Embryonic facial prominence (tissue), 1 donor: Measurements from ENCODE around the gene NKD2.
"Not testable (repeated sequence)": the region's sequence is repeated elsewhere in the genome, so short reads cannot be mapped to it uniquely, and the experiment has no call there.

Experiments
- DNase-seq: peaks from one replicate; pipeline ENCODE4 v3.0.0-alpha.2; 2016; ENCODE audit errors: extremely low spot score

The NKD2 gene

DNA sequence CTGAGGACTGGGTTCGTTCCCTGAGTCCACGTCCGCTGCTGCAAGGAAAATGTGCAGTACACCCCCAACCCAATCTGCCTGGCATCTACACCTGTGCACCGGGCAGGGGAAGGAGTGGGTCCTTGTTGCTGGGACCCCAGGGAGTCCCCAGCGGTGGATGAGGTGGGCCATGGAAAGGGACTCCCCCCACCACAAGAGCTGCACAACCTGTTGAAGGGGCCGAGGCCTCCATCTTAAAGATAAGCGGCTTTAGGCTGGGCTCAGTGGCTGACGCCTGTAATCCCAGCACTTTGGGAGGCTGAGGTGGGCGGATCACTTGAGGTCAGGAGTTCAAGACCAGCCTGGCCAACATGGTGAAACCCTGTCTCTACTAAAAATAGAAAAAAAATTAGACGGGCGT lies 7.8 kb upstream of the NKD2 start:
- DNase-seq = not testable (repeated sequence)

DNA sequence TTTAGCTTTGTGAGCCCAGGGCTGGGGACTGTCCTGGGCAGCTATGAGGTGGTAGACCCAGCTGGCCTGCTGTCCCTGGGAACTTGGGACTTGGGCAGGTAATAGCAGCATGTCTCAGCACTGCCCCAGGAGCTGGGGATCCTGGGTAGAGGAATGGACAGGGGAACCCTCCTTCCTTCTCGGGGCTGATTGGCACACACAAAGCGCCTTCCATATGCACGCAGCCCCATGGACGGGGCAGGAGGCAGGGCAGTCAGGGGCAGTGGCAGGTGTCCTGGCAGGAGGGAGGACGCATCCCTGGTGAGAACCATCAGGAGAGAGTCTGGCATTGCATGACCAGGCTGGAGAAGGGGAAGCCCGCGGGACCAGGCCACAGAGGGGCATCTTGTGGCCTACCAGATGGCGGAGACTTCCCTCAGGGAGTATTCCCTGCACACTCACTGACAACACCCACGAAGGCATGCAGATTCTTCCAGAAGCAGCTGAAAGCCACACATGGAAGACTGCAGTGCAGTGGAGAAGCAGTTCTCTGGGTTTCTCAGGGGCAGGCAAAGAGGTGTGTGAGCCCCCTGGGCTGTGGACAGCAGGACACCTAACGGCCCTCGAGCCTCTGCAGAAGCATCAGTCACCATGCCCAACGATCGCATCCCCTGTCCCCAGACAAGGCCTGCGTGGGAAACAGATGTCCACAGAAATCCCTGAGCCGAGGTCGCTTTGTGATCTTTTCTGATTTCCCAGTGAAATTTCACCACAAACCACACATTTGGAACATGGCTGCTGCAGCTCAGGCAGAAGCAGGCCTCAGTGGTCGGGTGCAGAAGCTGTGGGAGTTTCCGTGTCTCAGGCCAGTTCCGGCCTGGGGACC lies 7.0 kb upstream of the NKD2 start:
- DNase-seq = no peak

DNA sequence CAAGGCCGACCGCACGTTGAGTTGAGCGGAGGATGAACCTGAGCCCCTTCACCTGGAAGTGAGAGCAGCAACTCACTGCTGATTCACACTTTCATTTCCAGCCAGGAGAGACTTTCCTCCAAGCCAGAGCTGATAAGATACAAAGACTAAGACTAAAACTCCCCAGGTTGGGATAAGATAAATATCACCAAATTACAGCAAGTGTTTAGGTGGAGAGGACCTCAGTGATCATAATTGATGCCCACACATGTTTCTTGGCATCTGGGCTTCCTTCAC lies 6.4 kb upstream of the NKD2 start:
- no peak for DNase-seq

DNA sequence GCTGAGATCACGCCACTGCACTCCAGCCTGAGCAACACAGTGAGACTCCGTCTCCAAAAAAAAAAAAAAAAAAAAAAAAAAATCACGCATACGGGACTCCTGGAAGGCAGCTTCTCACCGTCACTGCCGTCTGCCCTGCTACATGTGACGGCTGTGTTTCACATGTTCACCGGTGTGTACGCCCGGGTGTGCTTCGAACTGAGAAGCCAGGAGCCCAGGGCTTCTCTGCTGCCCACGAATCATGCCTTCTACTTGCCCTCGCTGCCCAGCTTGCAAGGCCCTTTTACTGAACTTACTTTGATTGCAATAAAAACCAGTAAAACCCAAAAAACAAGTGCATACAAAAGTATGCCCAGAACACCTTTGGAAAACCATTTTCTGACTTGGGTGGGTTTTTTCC lies 5.8 kb upstream of the NKD2 start:
- DNase-seq = no peak

DNA sequence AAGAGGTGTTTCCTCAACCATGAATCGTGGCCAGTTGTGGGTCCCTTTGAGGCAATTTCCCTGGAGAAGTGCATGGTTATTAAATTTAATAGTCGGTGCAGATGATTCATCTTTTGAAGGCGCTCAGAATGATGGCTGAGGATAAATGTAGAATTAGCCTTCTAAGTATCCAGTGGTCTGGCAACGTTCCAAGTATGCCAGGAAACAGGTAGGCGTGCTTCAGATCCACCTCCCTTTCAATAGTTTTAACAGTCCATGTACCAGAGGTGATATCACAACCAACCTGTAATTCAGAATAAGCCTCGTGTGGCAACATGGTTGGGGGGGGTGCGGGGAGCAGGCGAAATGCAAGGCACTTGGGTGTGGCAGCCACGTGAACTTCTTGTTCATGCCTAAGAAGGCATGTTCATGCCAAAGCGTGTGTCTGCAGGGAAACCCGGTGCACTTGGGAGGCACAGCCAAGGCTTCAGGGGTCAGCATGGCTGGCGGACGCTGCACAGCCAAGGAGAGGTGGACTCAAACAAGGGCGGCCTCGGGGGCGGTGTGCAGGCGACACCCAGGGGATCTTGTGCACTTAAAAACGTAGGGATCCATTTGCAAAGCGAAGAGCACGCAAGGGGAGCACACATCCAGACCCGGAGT lies 5.2 kb upstream of the NKD2 start:
- DNase-seq = no peak

DNA sequence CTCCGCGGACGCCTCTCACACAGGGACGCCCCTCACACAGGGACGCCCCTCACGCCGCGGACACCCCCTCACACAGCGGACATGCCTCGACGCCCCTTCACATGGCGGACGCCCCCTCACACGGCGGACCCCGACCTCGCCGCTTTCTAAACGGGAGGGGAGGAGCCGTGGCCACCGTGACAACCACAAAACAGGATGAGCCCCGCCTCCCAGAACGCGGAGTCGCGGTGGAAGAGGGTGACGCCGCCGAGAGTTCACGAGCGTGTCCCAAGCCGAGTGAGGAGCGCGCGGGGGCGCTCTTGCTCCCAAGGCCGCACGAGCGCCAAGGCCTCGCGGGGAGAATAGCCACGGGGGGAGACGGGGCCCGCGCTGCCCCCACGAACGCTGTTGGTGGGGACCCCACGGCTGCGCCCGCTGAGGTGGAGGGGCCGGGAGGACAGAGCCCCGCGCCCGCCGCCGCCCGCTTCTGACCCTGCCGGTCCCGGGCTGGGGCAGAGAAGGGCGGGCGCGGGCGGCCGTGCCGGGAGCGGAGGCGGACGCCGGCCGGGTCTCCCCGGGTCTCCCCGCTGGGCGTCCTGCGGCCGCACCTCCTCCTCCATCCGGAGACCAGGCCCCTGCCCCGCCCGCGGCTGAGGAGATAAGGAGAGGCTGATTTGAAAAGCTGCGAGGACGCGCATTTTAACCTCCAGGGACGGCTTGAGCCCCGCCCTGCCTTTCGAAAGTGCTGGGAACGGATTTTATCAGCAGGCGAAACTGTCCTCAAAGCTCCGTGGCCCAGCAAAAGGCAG lies 3.9 kb upstream of the NKD2 start:
- no peak for DNase-seq

DNA sequence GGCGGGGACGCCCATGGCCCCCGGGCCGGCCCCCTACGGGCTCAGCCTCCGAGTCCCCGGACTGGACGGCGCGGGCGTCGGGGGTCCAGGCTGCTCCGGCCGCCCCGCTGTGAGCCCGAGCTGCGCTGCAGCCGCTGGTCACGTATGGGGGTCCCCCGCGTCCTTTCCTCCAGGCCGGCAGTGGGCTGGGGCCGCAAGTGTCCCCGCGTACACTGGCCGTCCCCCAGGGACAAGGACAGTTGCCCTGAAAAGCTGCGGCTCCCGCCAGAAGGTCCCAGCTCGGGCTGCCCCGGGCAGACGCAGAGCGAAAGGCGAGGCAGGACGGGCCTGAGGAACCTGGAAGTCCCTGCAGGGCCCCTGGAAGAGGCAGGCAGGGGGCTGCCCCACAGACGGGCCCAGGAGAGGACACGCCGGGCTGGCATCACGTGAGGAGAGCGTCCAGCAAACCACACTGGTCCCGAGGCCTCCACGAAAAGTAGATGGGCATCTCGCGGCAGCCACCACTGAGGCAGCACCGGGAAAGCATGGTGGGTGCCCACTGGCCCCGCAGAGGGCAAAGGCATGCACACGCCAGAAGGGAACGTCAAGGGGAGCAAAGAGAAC lies 3.3 kb upstream of the NKD2 start:
- DNase-seq = no peak

DNA sequence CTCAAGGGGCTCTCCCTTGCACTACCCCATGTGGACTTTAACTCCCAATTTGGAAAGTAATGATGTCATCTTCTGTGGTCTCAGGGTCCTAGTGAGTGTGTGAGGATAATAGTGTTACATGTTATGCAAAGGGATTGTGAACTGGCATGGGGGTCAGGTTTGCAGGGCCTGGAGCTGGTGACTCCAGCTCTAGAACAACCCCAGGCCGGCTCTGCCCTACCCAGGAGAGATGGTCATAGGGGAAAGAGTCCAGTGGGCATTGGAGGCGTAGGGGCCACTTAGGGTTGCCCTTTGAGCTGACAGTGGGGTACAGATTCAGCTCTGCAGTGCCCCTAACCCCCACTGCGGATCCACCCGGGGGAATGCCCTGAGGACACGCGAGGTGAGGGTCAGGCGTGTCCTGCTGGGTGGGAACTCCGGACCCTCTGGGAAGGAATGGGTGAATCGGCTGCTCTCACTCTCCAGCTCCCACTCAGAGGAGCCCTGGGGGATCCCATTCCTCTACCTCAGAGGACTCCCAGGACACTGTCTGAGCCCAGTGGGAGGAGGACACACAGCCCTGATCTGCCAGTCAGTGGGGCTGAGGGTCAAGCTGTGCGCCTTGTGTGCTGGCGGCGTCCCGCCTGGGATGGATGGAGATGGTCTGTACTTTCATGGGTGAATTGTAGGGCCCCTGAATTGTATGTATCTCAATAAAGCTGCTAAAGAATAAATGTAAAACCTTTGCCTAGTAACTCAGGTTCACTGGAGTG lies 2.5 kb upstream of the NKD2 start:
- no peak for DNase-seq

DNA sequence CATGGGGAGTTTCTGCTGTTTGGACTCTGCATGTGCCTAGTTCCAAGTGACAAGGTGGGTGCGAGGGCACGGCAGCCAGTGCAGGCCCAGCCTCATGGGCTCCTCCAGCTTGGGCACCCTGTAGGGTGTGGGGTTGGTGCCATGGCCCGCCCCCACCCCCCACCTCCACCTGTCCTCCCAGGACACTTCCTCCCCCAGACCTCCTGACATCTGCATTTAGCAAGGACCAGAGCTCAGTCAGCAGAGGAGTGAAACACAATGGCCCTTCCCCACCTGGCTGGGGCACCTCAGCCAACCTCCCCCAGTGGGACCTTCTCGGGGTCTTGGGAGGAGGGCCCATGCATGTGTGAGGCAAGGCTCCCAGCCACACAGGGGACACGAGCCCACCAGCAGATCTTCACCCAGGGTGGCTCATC lies 1.9 kb upstream of the NKD2 start:
- no peak for DNase-seq

DNA sequence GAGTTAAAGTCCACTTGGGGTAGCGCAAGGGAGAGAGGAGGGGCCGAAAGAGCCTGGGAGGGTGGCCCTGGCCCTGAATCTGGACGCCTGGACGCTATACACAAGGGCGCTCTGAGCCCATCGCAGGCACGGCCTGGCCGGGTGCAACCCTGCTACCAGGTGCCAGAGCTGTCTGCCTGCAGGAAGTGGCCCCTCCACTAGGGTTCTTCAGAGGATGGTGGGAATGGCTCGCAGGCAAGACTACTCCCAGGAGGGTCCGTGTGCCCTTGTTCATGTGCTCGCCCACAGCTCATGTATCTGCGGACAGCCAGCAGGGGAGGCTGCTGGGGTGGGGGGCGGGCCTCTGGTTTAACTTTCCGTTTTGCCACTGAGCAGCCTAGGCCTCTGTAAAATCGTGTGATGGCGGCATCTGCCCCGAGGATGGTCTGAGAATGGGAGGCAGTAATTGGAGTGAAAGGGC lies 1.4 kb upstream of the NKD2 start:
- DNase-seq = no peak

DNA sequence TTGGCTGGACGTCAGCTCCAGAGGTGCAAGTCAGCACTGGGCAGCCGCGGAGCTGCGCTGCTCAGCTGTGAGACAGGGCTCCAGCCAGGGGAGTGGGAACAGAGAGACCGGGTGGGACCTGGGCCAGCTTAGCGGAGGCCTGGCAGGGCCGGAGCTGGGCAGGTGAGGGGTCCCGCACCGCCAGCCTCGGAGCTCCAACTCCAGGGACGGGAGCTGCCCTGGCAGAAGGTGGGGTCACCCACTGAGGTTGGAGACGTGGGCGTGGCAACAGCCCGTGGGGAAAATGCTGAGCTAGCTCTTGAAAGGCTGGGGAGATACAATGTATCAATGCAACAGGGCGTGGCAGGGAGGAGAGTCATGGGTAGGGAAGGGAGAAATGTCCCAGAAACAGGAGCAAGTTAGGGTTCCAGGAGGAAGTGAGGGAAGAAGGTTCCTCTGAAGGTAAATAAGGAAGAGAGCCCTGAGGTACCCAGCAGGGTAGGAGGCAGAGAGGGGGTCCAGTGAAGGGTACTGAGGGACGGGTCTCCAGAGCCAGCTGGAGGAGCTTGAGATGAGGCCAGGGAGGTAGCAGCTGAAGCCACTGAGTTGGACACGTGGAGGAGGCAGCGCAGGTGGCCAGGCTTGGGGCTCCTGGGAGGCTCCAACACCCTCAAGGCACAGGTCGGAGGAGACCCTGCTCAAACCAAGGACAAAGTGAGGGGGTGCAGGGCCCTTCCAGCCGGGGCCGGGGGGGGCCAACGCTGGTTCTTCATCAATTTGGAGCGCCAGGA lies 736 bp upstream of the NKD2 start:
- no peak for DNase-seq

DNA sequence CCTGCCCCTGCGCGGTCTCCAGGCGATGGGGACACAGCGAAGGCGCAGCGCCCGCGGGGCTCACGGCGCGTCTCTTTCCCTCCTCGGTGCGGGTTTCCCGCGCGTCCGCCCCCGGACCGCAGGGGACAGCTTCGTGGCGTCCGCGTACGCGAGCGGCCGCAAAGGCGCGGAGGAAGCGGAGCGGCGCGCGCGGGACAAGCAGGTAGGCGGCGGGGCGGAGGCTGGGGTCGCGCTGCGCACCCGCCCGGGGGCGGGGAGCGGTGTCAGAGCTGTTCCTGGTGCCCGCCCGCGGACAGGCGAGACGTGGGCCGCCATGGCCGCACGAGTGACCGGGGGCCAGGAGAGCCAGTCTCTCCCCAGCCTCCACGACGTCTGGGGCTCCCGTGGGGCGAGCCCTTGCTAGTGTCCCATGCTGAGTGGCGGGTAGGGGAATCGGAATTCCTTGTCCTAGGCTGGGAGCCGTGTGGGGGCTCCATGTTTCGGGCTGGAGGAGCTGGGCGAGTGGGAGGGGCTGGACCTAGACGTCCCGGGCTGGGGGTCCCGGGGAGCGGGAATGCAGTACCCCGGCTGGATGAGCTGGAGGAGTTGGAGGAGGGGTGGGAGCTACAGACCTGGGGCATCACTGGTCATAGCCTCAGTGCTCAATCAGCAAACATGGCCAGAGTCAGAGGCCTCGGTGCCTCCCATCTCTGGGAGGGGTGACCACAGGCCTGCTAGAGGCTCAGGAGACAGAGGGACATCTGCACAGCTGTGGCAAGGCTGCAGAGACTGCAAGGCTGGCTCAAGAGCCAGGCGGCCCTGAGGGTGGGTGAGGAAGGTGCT lies 968 bp downstream of the NKD2 start:
- DNase-seq = no peak

DNA sequence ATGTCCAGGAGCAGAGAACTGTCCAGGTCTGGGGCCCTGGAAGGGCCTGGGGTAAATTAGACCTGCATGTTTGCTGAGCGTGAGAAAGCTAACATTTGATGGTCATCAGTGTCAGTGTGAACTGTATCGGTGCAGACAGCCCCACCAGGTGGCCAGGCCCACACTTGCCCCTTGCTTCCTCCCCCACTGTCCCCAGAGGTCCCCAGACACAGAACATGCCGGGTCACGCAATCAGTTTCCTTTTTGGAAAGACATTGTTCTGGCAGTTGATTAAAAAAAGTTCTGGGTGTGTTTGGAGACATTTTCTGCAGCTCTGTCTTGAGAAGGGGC lies 1.5 kb downstream of the NKD2 start:
- DNase-seq = no peak

DNA sequence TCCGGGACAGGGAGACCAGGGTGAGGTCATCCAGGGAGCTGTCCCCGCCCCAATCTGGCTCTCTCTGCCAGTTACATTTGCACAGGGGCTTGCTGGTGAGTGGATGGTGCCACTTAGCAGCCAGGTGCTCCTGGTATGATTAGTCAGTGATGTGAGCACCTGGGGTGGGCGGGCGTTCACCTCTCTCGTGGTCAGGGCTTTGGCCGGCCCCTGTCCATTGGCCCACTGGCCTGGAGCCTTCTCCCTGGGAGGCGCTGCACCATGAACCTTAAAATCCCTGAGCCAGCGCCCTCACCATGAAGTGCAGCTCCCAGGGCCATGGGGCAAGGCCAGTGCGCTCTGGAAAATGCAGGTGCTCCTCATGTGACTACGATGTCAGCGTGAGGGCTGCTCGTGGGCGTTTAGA lies 2.0 kb downstream of the NKD2 start:
- no peak for DNase-seq

DNA sequence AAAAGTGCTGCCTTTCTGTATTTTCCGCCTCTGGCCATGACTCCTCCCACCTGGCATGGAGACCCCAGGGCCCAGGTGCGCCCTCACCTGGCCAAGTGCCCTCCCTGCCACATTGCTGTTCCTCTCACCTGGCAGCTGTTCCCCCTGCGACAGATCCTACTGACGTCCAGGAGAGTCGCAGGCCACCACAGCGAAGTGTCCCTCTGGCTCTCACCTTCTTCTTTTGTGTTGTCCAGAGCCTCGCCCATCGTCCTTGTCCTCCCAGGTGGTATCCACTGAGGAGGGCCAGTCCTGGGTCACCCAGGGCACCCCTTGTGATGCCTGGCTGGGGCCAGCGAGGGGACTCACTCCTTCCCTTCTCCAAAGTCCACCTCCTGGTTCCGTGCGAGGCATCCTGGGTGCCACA lies 2.6 kb downstream of the NKD2 start:
- no peak for DNase-seq

DNA sequence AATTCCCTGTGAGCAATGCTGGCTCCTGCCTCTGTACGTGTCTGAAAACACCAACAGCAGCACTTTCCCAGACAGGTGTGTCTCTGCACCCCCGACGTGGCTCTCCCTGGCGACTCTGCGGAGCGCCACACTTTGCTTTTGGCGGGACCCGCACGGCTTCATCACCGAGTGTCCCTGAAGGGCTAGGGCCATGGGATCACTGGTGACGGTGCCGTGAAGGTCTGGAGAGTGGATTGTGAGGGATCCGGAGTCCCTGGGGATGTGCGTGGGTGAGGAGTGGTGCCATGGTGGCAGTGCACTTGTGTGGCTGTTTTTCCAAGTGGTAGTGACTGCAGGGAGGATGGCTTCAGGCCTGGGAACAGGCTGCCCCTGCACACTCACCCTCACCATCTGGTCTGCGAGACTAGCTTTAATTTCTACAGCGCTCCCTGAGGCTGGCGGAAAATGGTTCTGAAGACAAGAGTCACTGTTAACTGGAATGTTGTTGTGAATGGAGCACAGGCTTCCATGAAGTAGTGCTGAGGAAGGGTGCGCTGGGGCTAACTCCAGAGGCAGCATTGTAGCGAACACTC lies 3.2 kb downstream of the NKD2 start:
- no peak for DNase-seq

DNA sequence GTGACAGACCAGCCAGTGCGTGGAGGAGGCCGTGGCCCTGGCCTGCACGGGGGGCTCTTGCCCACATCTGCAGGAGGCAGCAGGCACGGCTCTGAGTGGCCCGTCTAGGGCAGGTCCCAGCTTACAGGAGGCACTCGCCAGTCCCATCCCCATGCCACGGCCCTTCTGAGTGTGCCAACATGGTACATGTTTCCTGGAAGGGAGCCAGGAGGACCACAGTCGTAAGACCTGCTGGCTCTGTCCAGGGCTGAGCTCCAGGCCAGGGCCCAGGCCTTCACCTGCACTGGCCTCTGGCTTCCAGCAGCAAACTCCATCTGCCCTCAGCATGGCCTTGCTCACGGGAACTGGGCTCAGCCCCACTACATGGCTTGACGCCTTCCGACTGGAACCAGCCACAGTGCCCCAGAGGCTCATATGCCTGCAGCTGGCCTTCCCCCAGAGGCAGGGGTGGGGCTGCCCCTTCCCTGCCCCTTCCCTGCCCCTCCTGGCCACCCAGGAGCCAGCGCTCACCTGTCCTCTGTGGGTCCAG lies 3.8 kb downstream of the NKD2 start:
- DNase-seq = no peak

DNA sequence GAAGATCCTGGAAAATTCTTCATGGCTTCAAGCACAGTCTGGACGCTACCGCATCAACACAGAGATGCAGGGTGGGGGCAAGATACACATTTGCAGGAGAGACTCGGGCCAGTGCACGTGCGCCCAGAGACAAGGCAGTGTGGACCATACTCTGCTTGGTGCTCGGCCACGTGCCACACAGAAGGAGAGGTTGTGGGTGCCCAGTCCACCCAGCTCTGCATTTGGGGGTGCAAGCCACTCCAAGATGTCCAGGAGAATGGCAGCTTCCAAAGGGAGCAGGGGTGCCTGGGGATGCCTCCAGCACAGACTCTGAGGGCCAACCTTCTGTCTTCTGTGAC lies 4.3 kb downstream of the NKD2 start:
- DNase-seq = no peak

DNA sequence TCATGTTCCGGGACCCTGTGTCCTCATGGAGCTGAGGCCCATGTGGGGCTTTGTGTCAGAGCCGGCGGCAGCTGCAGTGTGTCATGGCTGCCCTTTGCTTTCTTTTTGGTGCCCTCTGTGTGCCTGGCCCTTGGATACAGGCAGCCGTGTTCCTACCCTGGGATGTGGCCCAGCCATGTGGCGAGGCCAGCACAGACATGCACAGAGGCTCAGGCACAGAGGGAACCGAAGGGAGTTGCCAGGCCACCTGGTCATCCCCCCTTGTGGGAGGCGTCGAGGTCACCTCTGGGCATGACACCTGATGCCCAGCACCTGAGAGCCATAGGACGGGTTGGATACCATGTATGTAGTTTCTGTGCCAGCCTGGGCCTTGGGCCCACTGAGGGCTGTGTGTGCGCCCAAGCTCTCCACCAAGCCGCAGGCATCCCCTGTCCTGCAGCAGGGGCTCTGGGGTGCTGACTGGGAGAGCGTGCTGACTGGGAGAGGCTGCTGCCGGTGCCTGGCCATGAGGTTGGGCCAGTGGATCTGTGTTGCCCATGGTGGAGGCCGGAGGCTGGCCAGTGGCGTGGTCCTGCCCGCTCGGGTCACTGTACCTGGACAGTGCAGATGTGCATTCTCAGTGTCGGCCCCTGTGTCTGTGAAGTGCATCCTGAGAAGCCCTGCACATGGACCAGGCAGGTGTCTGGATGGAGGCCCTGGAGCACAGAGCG lies 4.8 kb downstream of the NKD2 start:
- DNase-seq = no peak
